Measurements from ENCODE around the gene SCN3B.

SCN3B gene

GRCh38 chr11:123587044-123587443, 67.4 kb downstream of the SCN3B start:
- no peak for TF ChIP-seq CTCF (IDR thresholded peaks at IDR 0.05)

DNA sequence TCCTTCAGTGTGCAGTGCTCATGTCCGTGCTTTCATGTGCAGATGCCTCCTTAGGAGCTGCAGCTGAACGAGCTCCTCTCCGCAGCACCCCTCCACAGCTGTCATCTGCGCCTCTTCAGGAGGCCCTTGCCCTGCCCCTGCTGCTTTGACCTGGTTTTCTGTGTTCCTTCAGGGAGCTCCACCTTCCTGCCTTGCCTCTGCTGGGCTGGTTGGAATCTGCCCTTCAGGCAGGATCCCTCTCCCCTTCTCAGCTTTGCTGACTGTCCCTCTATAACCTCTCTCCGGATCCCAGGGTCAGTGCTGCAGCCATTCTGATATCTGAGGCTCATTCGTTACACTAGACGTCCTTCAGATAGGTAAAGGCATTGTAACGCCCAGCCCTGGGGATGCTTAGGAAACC, 67.9 kb downstream of the SCN3B start:
- no peak for TF ChIP-seq CTCF (IDR thresholded peaks at IDR 0.05)

DNA sequence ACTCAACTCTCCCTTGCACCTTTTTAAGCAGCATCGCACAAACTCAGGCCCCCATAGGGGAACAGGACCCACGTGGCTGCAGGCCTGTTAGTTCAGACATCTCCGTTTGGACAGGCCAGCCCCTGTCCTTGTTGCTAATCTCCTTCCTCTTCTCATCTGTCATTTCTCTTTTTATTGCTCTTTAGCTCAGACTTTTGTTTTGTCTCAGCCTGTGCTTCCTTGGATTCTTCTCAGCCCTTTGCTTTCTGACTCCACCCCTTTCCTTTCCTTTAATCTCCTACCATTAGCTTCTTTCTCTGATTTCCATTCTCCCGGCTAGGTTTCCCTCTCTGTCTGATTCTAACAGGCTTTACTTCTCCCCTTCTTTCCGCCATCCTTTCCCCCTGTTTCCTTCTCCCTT, 68.7 kb downstream of the SCN3B start:
- TF ChIP-seq CTCF (IDR thresholded peaks at IDR 0.05) = no peak

GRCh38 chr11:123585206-123585605, 69.2 kb downstream of the SCN3B start:
- no peak for TF ChIP-seq CTCF (IDR thresholded peaks at IDR 0.05)

GRCh38 chr11:123584737-123585136, 69.7 kb downstream of the SCN3B start:
- TF ChIP-seq CTCF (IDR thresholded peaks at IDR 0.05) = no peak

DNA sequence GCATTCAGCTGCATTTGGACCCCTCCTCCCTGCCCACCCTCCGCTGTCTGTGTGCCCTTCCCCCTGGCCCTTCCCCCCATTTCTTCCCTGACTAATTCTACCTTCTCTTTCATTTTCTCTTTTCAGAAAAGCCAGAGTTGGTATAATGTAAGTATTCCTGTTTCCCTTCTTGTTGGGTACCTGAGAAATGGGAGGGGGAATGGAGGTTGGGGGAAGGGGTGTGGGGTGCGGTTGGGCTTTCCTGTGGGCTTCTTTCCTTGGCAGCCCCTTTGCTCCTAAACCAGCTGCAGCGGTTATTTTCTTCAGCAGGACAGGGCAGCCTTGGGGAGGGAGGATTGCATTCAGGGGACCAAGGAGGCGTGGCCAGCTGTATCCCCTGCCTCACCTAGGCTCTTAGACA, 70.2 kb downstream of the SCN3B start:
- TF ChIP-seq CTCF (IDR thresholded peaks at IDR 0.05) = no peak

DNA sequence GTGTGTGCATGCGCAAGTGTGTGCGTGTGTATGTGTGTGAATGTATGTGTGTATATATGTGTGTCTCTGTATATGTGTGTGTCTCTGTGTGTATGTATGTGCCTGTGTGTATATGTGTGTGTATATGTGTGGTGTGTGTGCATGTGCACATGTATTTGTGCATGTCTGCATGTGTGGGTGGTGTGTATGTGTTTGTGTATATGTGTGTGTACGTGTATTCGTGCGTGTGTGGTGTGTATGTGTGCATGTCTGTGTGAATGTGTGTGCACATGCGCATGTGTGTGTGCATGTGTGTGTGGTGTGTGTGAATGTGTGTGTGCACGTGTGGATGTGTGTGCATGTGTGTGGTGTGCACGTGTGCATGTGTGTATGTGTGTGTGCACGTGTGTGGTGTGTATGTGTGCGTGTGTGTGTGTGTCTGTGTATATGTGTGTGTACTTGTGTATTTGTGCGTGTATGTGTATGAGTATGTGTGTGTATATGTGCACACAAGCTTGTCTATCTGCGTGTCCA, 71.4 kb downstream of the SCN3B start:
- TF ChIP-seq CTCF (IDR thresholded peaks at IDR 0.05) = no peak
